Panc1 (cell line): ENCODE data around the gene HASPIN. TPM values are rescaled to one million over a fixed set of nuclear protein-coding genes. Genes with fewer than 3 reads are reported as not detected.
A peak's percentile ranks its signal among the peaks of the same experiment; 100 is the strongest.

ENCODE experiments used
- ATAC-seq: fragments of 200-7000 bp; cut with Tn5 transposase; 2 replicates; pipeline ENCODE4 v1.9.1; 2020; ENCODE audit warnings: mild to moderate bottlenecking, moderate library complexity
- BruUV-seq: library from RNA; stranded (reverse); fragments of 400-500 nt; replicated peaks from 2 replicates; lab custom pipeline; 2021; lab: Mats Ljungman, UMichigan
- CTCF ChIA-PET: fragments of 300-600 bp; sonication (Branson Sonifier 250); formaldehyde crosslinking; loops from one replicate; lab custom pipeline; 2022; ENCODE audit warnings: antibody characterized with exemption; lab: Charles Lee
- POLR2A ChIA-PET: fragments of 300-600 bp; sonication (Branson Sonifier 250); formaldehyde crosslinking; loops from one replicate; lab custom pipeline; 2022; ENCODE audit warnings: antibody characterized with exemption; lab: Charles Lee
- DNase-seq: peaks from one replicate; pipeline ENCODE4 v3.0.0-alpha.2; 2010; ENCODE audit warnings: low read depth, low spot score
- H3K27ac ChIP-seq: 2 replicates; pipeline ENCODE4 v1.5.1; 2011; ENCODE audit warnings: mild to moderate bottlenecking, low read length, inconsistent platforms
- H3K27me3 ChIP-seq: fragments of 200-500 bp; sonication (Bioruptor generic); 2 replicates; pipeline ENCODE4 v1.6.0; 2014; ENCODE audit warnings: low read length, inconsistent platforms; ENCODE audit not compliant: control insufficient read depth, insufficient read depth
- H3K36me3 ChIP-seq: fragments of 200-500 bp; sonication (Bioruptor generic); 2 replicates; pipeline ENCODE4 v1.5.1; 2014; ENCODE audit warnings: inconsistent platforms, mild to moderate bottlenecking, low read length, moderate library complexity; ENCODE audit not compliant: control insufficient read depth, insufficient read depth
- H3K4me1 ChIP-seq: 2 replicates; pipeline ENCODE4 v1.5.1; 2011; ENCODE audit warnings: inconsistent platforms, mild to moderate bottlenecking, low read length, moderate library complexity; ENCODE audit not compliant: control insufficient read depth, insufficient read depth
- H3K4me3 ChIP-seq, 2 experiments: 2 replicates each; pipeline ENCODE4 v1.5.1; 2011 to 2012; ENCODE audit warnings: low read depth in 2 of 2, low read length in 2 of 2, mild to moderate bottlenecking in 2 of 2, inconsistent platforms in 1 of 2, moderate library complexity in 1 of 2
- H3K9me3 ChIP-seq: fragments of 200-500 bp; sonication (Bioruptor generic); 2 replicates; pipeline ENCODE4 v1.5.1; 2014; ENCODE audit warnings: low read depth, mild to moderate bottlenecking, inconsistent platforms, low read length, moderate library complexity; ENCODE audit not compliant: control insufficient read depth, insufficient read depth
- POLR2AphosphoS5 ChIP-seq: IDR thresholded peaks from 2 replicates; pipeline ENCODE4 v1.6.1; 2012; ENCODE audit warnings: mild to moderate bottlenecking, low read depth, low read length, moderate library complexity
- SIN3A ChIP-seq: IDR thresholded peaks from 2 replicates; pipeline ENCODE4 v1.6.1; 2012; ENCODE audit warnings: low read depth, mild to moderate bottlenecking, low read length, moderate library complexity, borderline replicate concordance; ENCODE audit not compliant: insufficient read depth
- TCF7L2 ChIP-seq: IDR thresholded peaks from 2 replicates; pipeline ENCODE4 v1.6.1; 2011; ENCODE audit warnings: mild to moderate bottlenecking, low read depth, low read length, inconsistent platforms
- in situ Hi-C: cut with HindIII; loops from 2 replicates; pipeline ENCODE4 v1.10.0; 2016; ENCODE audit warnings: low sequenced_read_pairs, low pct_unique_long_range_greater_than_20kb
- intact Hi-C: fragments of 100-400 bp; cut with micrococcal nuclease; formaldehyde crosslinking; loops from one replicate; pipeline ENCODE4 v1.10.0; 2022; ENCODE audit not compliant: unreplicated experiment
- total RNA-seq: library from RNA; stranded (reverse); gene quantifications from one replicate; pipeline ENCODE4 v1.2.1, GENCODE V29; 2021; ENCODE audit not compliant: unreplicated experiment
- TF ChIP-seq, protein P1 (sequence below), 2 experiments: IDR thresholded peaks; 2 replicates each; pipeline ENCODE4 v1.6.1; 2011 to 2012; ENCODE audit warnings: low read depth in 2 of 2, control low read depth in 1 of 2, low read length in 1 of 2, mild to moderate bottlenecking in 1 of 2, moderate library complexity in 1 of 2; ENCODE audit not compliant: insufficient read depth in 1 of 2
- TF ChIP-seq, protein P2 (sequence below): fragments of 450-650 bp; IDR thresholded peaks from 2 replicates; pipeline ENCODE4 v1.5.1; 2017; ENCODE audit warnings: mild to moderate bottlenecking

Gene HASPIN
- total RNA-seq, 1 experiment from 2014 or later, result 10.6 TPM

- no TSS peak for BruUV-seq
- intact Hi-C loops, result no loop called here
Observed at GRCh38 chr17:3755335-3756030, 31.8 kb downstream of the HASPIN start.

DNA sequence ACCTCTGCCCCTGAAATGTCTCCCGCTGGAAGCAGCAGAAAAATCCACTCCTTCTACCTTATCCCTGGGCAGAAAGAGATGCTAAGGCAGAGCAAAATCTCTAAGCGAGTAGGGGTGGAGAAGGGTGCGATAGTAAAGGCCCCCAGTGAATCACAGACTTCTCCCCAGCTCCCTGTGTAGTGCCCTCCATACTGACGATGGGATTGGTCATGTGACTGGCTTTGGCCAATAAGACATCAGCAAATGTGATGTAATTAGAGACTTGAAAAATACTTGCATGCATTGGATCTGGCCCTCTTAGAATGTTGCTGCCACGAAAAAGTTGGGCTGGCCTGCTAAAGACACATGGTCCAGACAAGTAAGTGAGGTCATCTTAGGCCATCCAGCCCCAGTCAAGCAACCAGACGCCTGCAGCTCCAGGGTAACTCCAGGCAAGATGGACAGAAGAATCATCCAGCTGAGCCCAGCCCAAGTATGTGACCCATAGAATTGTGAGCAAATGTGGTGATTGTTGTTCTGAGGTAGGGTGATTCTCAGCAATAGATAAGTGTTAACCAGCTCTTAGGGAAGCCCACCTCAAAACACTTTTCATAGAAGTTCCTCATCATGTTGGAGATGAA lies 36.0 kb downstream of the HASPIN start:
- POLR2A ChIA-PET, result no interaction called here
- in situ Hi-C loops, result no loop called here
- ATAC-seq (no peak), DNase-seq (no peak)
- Histone ChIP-seq H3K27ac (no peak overlapping the region), H3K4me3 (no peak overlapping the region), H3K27me3 (no peaks in the 10 kb centered on the region), H3K36me3 (no peaks in the 10 kb centered on the region), H3K4me1 (no peaks in the 10 kb centered on the region), H3K9me3 (peaks cover 6% of the 10 kb centered on the region; the same call in 1 of the 2 replicates)
- TF ChIP-seq, protein P1, sequence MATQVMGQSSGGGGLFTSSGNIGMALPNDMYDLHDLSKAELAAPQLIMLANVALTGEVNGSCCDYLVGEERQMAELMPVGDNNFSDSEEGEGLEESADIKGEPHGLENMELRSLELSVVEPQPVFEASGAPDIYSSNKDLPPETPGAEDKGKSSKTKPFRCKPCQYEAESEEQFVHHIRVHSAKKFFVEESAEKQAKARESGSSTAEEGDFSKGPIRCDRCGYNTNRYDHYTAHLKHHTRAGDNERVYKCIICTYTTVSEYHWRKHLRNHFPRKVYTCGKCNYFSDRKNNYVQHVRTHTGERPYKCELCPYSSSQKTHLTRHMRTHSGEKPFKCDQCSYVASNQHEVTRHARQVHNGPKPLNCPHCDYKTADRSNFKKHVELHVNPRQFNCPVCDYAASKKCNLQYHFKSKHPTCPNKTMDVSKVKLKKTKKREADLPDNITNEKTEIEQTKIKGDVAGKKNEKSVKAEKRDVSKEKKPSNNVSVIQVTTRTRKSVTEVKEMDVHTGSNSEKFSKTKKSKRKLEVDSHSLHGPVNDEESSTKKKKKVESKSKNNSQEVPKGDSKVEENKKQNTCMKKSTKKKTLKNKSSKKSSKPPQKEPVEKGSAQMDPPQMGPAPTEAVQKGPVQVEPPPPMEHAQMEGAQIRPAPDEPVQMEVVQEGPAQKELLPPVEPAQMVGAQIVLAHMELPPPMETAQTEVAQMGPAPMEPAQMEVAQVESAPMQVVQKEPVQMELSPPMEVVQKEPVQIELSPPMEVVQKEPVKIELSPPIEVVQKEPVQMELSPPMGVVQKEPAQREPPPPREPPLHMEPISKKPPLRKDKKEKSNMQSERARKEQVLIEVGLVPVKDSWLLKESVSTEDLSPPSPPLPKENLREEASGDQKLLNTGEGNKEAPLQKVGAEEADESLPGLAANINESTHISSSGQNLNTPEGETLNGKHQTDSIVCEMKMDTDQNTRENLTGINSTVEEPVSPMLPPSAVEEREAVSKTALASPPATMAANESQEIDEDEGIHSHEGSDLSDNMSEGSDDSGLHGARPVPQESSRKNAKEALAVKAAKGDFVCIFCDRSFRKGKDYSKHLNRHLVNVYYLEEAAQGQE (IDR thresholded peaks at IDR 0.05; ENCODE audit: insufficient read depth in 1 of 2, low read depth in 2 of 2, low read length in 1 of 2), result no peak
- no peak for TF ChIP-seq SIN3A
- intact Hi-C loops, result no loop called here
- no TSS peak for BruUV-seq
- CTCF ChIA-PET, result interaction anchor here (0.5 to 0.6 kb wide), 2 partner anchors 33 to 92 kb away, joined by 3 to 4 read pairs; no protein-coding TSS in a partner anchor

More at GRCh38 chr17:3755335-3756030, 31.8 kb downstream of the HASPIN start:
- Histone ChIP-seq H3K9me3 (peaks cover 6% of the 10 kb centered on the region; the same call in 1 of the 2 replicates), H3K4me3 (peak overlapping the region; percentile 9 to 24; a peak in 1 of 4 replicates), H3K4me1 (no peaks in the 10 kb centered on the region), H3K27ac (no peak overlapping the region), H3K27me3 (no peaks in the 10 kb centered on the region), H3K36me3 (no peaks in the 10 kb centered on the region)
- ChIA-PET CTCF (interaction anchor here (0.7 to 1.2 kb wide), 2 partner anchors 18 to 52 kb away, joined by 3 to 9 read pairs; no protein-coding TSS in a partner anchor), POLR2A (interaction anchor here (0.5 kb wide), 1 partner anchor 821 kb away, joined by 3 read pairs; no protein-coding TSS in a partner anchor)
- in situ Hi-C loops, result no loop called here
- no peak for TF ChIP-seq TCF7L2
- TF ChIP-seq POLR2AphosphoS5, result no peak
- TF ChIP-seq, protein P2, sequence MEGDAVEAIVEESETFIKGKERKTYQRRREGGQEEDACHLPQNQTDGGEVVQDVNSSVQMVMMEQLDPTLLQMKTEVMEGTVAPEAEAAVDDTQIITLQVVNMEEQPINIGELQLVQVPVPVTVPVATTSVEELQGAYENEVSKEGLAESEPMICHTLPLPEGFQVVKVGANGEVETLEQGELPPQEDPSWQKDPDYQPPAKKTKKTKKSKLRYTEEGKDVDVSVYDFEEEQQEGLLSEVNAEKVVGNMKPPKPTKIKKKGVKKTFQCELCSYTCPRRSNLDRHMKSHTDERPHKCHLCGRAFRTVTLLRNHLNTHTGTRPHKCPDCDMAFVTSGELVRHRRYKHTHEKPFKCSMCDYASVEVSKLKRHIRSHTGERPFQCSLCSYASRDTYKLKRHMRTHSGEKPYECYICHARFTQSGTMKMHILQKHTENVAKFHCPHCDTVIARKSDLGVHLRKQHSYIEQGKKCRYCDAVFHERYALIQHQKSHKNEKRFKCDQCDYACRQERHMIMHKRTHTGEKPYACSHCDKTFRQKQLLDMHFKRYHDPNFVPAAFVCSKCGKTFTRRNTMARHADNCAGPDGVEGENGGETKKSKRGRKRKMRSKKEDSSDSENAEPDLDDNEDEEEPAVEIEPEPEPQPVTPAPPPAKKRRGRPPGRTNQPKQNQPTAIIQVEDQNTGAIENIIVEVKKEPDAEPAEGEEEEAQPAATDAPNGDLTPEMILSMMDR, result no peak
- TF ChIP-seq SIN3A, result no peak
- TF ChIP-seq, protein P1 (IDR thresholded peaks at IDR 0.05; ENCODE audit: insufficient read depth in 1 of 2, low read depth in 2 of 2, low read length in 1 of 2), result no peak
- DNase-seq (no peak), ATAC-seq (peak; percentile 62)
